Ramos (cell line): ENCODE data around the gene TBC1D7.

Experiments used
- in situ Hi-C: fragments of 300-500 bp; cut with MboI; formaldehyde crosslinking; loops from one replicate; pipeline ENCODE4 v1.14.3; 2022; ENCODE audit warnings: low sequenced_read_pairs; ENCODE audit not compliant: unreplicated experiment

Gene TBC1D7

DNA sequence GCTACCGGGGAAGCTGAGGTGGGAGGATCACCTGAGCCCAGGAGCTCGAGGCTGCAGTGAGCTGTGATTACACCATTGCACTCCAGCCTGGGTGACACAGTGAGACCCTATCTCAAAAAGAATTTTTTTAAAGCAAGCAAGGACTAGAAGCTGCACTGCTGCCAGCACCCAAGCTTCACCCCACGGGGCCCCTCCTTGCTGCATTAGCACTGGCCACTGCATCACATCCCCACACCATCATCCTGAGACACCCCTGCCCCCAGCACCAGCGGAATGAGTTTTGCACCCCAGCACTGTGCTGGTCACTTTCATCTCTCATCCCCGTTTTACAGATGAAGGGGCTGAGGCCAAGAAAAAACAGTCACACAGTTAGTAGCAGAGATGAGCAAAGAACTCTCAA is 30.9 kb downstream of the TBC1D7 start:
- in situ Hi-C loops, result no loop called here

GRCh38 chr6:13296536-13296997 is 31.8 kb downstream of the TBC1D7 start:
- in situ Hi-C loops, result no loop called here

GRCh38 chr6:13295576-13295975 is 32.8 kb downstream of the TBC1D7 start:
- in situ Hi-C loops, result no loop called here

- in situ Hi-C loops, result no loop called here
These were observed 33.8 kb downstream of the TBC1D7 start for GRCh38 chr6:13294499-13295069.

- in situ Hi-C loops, result no loop called here
These were observed 35.6 kb downstream of the TBC1D7 start for GRCh38 chr6:13292774-13293173.

DNA sequence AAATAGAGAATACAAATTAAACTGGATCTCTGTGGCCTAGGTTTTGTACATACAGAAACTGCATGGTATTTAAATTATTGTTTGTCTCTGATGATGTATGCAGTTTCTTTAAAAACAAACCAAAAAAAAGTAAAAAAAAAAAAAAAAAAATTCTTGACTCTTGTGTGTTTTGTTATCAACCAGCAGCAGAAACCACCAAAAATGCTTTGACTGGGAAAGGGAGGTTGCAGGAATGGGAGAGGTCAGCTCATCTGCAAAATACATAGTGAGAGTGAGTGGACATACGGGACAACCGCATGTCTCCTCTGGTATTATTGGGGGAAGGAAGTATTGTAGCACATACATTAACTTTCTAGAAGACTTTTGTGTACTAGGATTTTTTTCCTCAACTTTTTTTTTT is 38.0 kb downstream of the TBC1D7 start:
- in situ Hi-C loops, result no loop called here

DNA sequence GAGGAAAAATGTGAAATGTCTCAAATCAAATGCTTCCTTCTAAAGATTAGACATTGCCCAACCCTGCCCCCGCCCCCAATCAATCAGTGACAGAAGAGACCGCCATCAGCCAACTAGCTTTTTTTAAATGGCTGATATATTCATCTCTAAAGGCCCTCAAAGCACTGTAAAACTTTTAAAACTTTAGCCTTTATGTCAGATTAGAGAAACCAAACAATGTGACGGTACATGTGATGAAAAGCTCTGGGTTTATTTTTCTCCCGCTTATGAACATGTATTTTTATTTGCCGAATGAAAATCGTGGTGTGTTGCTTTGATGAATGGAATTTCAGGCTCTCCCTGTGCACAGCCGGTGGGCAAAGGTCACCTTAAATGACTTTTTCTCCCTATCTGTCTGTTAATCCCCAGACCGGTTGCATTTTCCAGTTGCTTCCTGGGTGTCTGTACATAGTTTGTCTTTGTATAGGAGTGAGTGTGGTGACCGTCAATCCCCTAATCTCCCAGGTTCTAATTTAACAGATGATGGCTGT is 38.5 kb downstream of the TBC1D7 start:
- in situ Hi-C loops, result no loop called here

DNA sequence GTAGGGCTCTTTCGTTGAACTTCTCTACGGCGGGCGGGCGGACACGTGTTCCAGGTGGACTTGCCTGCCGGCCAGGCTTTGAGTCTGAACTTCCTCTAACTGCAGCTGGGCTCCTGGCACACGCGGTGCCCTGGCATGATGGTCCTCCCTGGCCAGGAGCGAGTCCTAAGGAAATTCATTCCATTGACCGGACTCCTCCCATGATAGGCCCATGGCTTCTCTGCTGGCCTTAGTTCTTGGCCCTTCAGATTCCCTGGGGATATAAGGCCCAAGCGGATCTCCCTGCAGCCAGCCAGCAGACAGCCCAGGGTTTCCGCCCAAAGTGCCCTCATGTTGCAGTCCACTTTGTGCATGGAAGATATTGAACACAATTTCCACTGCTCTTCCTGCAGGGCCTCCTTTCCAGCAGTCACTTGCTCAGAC is 39.4 kb downstream of the TBC1D7 start:
- in situ Hi-C loops, result no loop called here

- in situ Hi-C loops, result no loop called here
These were observed 39.9 kb downstream of the TBC1D7 start for GRCh38 chr6:13288481-13288880.

- in situ Hi-C loops, result no loop called here
These were observed 41.2 kb downstream of the TBC1D7 start for GRCh38 chr6:13287104-13287503.

GRCh38 chr6:13286181-13286580 is 42.2 kb downstream of the TBC1D7 start:
- in situ Hi-C loops, result no loop called here

DNA sequence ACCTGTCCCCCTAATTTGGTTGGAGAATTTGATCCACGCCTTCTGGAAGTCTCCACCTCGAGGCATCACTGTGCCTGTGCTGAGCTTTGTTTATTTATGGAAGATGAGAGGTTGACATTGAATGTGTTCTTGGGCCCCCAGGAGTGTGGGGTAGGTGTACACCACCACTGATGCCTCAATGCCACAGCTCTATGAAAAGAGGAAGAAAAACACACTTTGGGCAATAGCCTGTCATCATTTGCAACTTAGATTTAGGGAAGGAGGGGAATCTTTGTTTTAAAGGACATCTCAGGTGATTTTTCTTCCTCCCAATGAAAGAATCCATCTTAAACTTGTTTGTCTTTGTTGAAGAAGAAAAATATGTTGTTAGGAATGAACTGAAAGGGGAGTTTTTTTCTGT is 42.6 kb downstream of the TBC1D7 start:
- in situ Hi-C loops, result no loop called here

DNA sequence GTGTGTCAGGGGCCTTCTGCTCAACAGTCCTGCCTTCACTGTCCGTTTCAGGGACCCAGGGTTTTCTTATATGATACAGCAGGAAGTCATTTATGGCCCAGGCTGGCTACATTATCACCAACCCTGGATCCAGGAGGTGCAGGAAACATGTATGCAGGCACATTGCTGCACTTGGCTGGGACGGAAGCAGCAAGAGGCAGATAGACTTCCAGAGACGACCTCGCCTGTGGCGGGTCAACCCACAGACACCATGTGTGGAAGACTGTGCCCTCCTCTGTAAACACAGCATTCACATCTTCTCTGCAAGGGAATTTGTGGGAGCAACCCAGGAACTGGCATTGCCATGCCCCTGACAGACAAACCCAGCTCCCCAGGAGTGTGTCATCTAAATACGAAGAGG is 43.7 kb downstream of the TBC1D7 start:
- in situ Hi-C loops, result no loop called here

GRCh38 chr6:13283331-13283730 is 45.0 kb downstream of the TBC1D7 start:
- in situ Hi-C loops, result no loop called here

DNA sequence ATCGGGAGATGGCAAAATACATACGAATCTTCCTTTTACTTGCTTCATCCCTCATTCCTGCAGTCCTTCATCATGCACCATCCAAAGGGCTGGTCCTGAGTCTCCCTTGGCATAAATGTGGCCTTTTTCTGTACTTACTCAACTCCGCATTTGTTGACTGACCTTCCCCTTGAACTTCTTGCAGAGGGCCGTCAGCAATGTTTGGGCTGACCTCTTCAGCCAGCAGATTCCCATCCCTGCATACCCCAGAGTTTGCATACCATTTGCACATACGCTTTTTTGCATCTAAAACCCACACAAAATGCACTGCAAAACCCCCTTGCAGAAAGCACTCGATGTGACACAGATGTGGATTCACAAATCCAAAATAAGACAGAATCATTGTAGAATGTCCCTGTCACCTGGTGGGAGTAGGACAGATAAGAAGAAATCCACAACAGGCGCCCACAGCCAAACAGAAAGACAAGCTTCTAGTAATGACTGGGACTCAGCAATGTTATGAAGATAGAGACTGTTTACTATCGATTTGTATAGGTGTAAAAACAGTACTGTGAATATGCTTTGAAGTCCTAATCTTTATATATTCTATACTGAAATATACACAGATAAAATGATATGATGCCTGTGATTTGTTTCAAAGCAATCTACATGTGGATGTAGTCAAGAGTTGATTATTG is 45.8 kb downstream of the TBC1D7 start:
- in situ Hi-C loops, result no loop called here

DNA sequence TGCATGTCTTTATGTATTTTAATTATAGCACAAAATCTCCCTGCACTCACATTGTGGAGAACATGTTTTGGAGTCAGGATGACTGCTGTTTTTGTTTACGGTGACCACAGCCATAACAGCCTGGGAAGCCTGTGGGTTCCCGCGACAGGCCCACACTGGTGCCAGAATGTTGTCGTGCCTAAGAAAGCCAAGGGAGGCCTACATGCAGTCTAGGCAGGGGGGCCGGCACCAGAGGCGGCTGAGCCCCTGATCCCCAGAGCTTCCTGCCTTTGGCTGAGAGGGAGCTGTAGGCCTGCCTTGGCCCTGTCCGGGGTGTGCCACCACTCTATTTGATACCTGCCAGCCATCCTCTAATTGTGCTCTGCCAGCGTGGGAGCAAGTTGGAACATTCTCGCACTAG is 46.7 kb downstream of the TBC1D7 start:
- in situ Hi-C loops, result no loop called here

DNA sequence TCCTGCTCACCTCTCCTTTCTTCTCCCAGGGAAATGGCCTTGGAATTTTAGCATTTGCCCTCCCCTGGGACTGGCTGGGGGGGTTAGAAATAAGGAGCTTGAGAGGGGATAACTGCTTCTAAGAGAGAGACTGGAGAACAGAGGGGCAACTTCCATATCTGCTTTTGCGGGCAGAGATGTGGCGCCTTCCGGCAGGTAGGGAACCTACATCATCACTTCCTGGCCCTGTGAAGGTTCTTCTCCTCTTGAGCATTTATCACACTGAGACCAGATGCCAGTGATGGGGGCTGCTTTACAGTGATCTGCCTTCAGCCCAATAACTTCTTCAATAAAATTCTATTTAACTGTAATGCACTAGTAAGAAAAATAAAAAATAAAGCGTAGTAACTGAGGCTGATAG is 48.1 kb downstream of the TBC1D7 start:
- in situ Hi-C loops, result no loop called here

- in situ Hi-C loops, result no loop called here
These were observed 49.3 kb downstream of the TBC1D7 start for GRCh38 chr6:13278991-13279390.

GRCh38 chr6:13278164-13278563 is 50.2 kb downstream of the TBC1D7 start:
- in situ Hi-C loops, result no loop called here

DNA sequence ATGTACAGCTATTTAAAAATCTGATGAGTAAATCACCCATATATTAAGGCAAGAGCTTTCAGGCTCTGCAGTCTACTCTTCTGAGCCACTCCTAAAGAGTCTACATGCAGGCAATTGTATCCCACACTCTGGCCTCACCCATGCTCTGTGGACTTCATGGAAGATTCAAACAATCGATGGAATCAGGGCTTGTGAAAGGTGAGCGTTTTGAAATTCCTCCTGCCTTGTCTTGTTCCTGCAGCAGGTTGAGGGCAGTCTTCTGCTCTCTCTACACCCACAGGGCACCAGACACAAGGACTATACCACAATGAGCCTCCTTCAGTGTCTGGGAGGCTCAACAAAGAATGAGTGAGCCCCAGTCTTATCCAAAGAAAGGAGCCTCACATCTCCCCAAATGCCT is 51.1 kb downstream of the TBC1D7 start:
- in situ Hi-C loops, result no loop called here

GRCh38 chr6:13275435-13275989 is 52.8 kb downstream of the TBC1D7 start:
- in situ Hi-C loops, result no loop called here
